ENCODE results near the gene SUGP2. TPM values are rescaled to one million over a fixed set of nuclear protein-coding genes. Genes with fewer than 3 reads are reported as not detected.
A peak's percentile ranks its signal among the peaks of the same experiment; 100 is the strongest.

Gene SUGP2
- total and polyA plus RNA-seq, 2 of the 13 experiments (the other 11 are each of a cell fraction or from before 2014, with no cell fraction given), result 40.6 to 57.7 TPM

- no peak; the same call in 1 of the 2 replicates for TF ChIP-seq BCL3 (CRISPR knock-in tag; IDR thresholded peaks at IDR 0.05)
- TF ChIP-seq KLF9 (CRISPR knock-in tag; IDR thresholded peaks at IDR 0.05; ENCODE audit: low read depth), result no peak
- peak; percentile 35; the same call in 1 of the 2 replicates for TF ChIP-seq NFKB2 (CRISPR knock-in tag; IDR thresholded peaks at IDR 0.05; ENCODE audit: borderline replicate concordance)
- no peak for TF ChIP-seq KIAA2018 (CRISPR knock-in tag; IDR thresholded peaks at IDR 0.05; ENCODE audit: borderline replicate concordance)
- no peak; the same call in 1 of the 2 replicates for TF ChIP-seq ZNF598 (CRISPR knock-in tag; IDR thresholded peaks at IDR 0.05; ENCODE audit: borderline replicate concordance)
- TF ChIP-seq FOXK2 (IDR thresholded peaks at IDR 0.05), result no peak
- peak; percentile 52 for TF ChIP-seq MED1 (CRISPR knock-in tag; IDR thresholded peaks at IDR 0.05)
- peak; percentile 60; the same call in 1 of the 2 replicates for TF ChIP-seq ZNF691 (CRISPR knock-in tag; IDR thresholded peaks at IDR 0.05; ENCODE audit: borderline replicate concordance, low read depth)
- TF ChIP-seq KDM5A (IDR thresholded peaks at IDR 0.05; ENCODE audit: borderline replicate concordance, low read length), result no peak; the same call in 1 of the 2 replicates
- no peak for TF ChIP-seq NAIF1 (CRISPR knock-in tag; IDR thresholded peaks at IDR 0.05; ENCODE audit: borderline replicate concordance)
- no peak for TF ChIP-seq ZNF75D (CRISPR knock-in tag; IDR thresholded peaks at IDR 0.05; ENCODE audit: borderline replicate concordance)
- no peak for TF ChIP-seq SMC3 (IDR thresholded peaks at IDR 0.05; ENCODE audit: low read length)
- no peak for TF ChIP-seq ZNF263 (CRISPR knock-in tag; IDR thresholded peaks at IDR 0.05)
- peak; percentile 95 for TF ChIP-seq NFYB (CRISPR knock-in tag; IDR thresholded peaks at IDR 0.05)
- TF ChIP-seq POLR2A (IDR thresholded peaks at IDR 0.05; ENCODE audit: insufficient read depth in 1 of 2, low read depth in 2 of 2, low read length in 2 of 2), result peak; percentile 61 to 66; a peak in 3 of 4 replicates
- TF ChIP-seq ZNF501 (CRISPR knock-in tag; IDR thresholded peaks at IDR 0.05), result peak; percentile 57; the same call in 1 of the 2 replicates
- no peak for TF ChIP-seq ZC3H4 (CRISPR knock-in tag; IDR thresholded peaks at IDR 0.05; ENCODE audit: borderline replicate concordance)
- TF ChIP-seq SRSF4 (IDR thresholded peaks at IDR 0.05; ENCODE audit: low read depth, low read length, poor library complexity, severe bottlenecking), result no peak
- no peak for TF ChIP-seq ONECUT2 (CRISPR knock-in tag; IDR thresholded peaks at IDR 0.05)
- TF ChIP-seq ZNF737 (CRISPR knock-in tag; IDR thresholded peaks at IDR 0.05; ENCODE audit: borderline replicate concordance), result no peak
Measured at GRCh38 chr19:19063183-19064097, 30.1 kb upstream of the SUGP2 start, which contains the start of gene SLC25A42 (continued).
